GM23338 (cell line): Measurements from ENCODE around the gene NCL. TPM values are rescaled to one million over a fixed set of nuclear protein-coding genes. Genes with fewer than 3 reads are reported as not detected.

ENCODE experiments used
- ATAC-seq: fragments of 200-7000 bp; cut with Tn5 transposase; 3 replicates; pipeline ENCODE4 v1.9.1; 2020
- DNase-seq: peaks from one replicate; pipeline ENCODE4 v3.0.0-alpha.2; 2015; ENCODE audit warnings: low spot score
- H2AFZ ChIP-seq: fragments of 200-600 bp; sonication (generic); 2 replicates; pipeline ENCODE4 v1.8.0; 2016; ENCODE audit warnings: antibody characterized with exemption, mild to moderate bottlenecking, moderate library complexity
- H3F3A ChIP-seq: fragments of 200-600 bp; sonication (generic); replicated peaks from 2 replicates; pipeline ENCODE4 v1.8.0; 2017; ENCODE audit warnings: antibody characterized with exemption, mixed run types, low read depth
- H3K27ac ChIP-seq: fragments of 200-600 bp; sonication (generic); 2 replicates; pipeline ENCODE4 v1.6.1; 2016; ENCODE audit warnings: low read depth
- H3K27me3 ChIP-seq: fragments of 200-600 bp; sonication (generic); 2 replicates; pipeline ENCODE4 v1.8.0; 2016; ENCODE audit warnings: mild to moderate bottlenecking, mixed run types, moderate library complexity; ENCODE audit not compliant: insufficient read depth
- H3K36me3 ChIP-seq: fragments of 200-600 bp; sonication (generic); 2 replicates; pipeline ENCODE4 v1.8.0; 2016; ENCODE audit warnings: mild to moderate bottlenecking; ENCODE audit not compliant: insufficient read depth
- H3K4me1 ChIP-seq: fragments of 200-600 bp; sonication (generic); 2 replicates; pipeline ENCODE4 v1.8.0; 2016; ENCODE audit warnings: mild to moderate bottlenecking, moderate library complexity; ENCODE audit not compliant: insufficient read depth
- H3K4me2 ChIP-seq: fragments of 200-600 bp; sonication (generic); 2 replicates; pipeline ENCODE4 v1.7.1; 2017; ENCODE audit warnings: mixed run types
- H3K4me3 ChIP-seq: fragments of 200-600 bp; sonication (generic); 2 replicates; pipeline ENCODE4 v1.6.1; 2016; ENCODE audit warnings: mixed run types
- H3K79me2 ChIP-seq: fragments of 200-600 bp; sonication (generic); replicated peaks from 2 replicates; pipeline ENCODE4 v1.8.0; 2017; ENCODE audit warnings: mild to moderate bottlenecking; ENCODE audit not compliant: insufficient read depth
- H3K9me2 ChIP-seq: fragments of 200-600 bp; sonication (generic); 2 replicates; pipeline ENCODE4 v1.8.0; 2017; ENCODE audit not compliant: insufficient read depth
- H4K20me1 ChIP-seq: fragments of 200-600 bp; sonication (generic); replicated peaks from 2 replicates; pipeline ENCODE4 v1.8.0; 2017; ENCODE audit warnings: mild to moderate bottlenecking; ENCODE audit not compliant: insufficient read depth
- H3K27ac Mint-ChIP-seq: 2 replicates; pipeline ENCODE4 v1.8.0; 2020; ENCODE audit warnings: inconsistent platforms, mild to moderate bottlenecking, moderate library complexity, mixed read lengths
- H3K27me3 Mint-ChIP-seq: 3 replicates; pipeline ENCODE4 v1.8.0; 2022; ENCODE audit warnings: low read depth, mild to moderate bottlenecking, moderate library complexity, mixed read lengths, inconsistent platforms; ENCODE audit not compliant: insufficient read depth, poor library complexity
- H3K36me3 Mint-ChIP-seq: 3 replicates; pipeline ENCODE4 v1.8.0; 2021; ENCODE audit warnings: low read depth, mild to moderate bottlenecking, inconsistent platforms, moderate library complexity, mixed read lengths
- H3K4me1 Mint-ChIP-seq: 3 replicates; pipeline ENCODE4 v1.8.0; 2020; ENCODE audit warnings: mild to moderate bottlenecking, inconsistent platforms, mixed read lengths
- H3K4me3 Mint-ChIP-seq: 3 replicates; pipeline ENCODE4 v1.8.0; 2021; ENCODE audit warnings: moderate library complexity, mild to moderate bottlenecking, inconsistent platforms, mixed read lengths
- H3K9me3 Mint-ChIP-seq: 3 replicates; pipeline ENCODE4 v1.8.0; 2020; ENCODE audit warnings: moderate library complexity, mild to moderate bottlenecking, inconsistent platforms, mixed read lengths
- CTCF ChIP-seq, 2 experiments: fragments of 200-600 bp in 1 of 2; sonication (generic) in 1 of 2; conservative IDR thresholded peaks; 2 replicates each; pipeline versions ENCODE4 v1.5.1 to v1.6.1; 2016 to 2017; ENCODE audit warnings: antibody characterized with exemption in 2 of 2, low read depth in 2 of 2, mild to moderate bottlenecking in 2 of 2, moderate library complexity in 1 of 2
- POLR2AphosphoS5 ChIP-seq: IDR thresholded peaks from 2 replicates; pipeline ENCODE4 v1.6.1; 2016; ENCODE audit warnings: antibody characterized with exemption, low read depth
- REST ChIP-seq: IDR thresholded peaks from one replicate; pipeline ENCODE4 v1.6.1; 2018; ENCODE audit warnings: antibody characterized with exemption; ENCODE audit not compliant: unreplicated experiment
- ZNF114 ChIP-seq: fragments of 250-450 bp; sonication (Bioruptor Pico); IDR thresholded peaks from 2 replicates; pipeline ENCODE4 v1.5.0; 2020; ENCODE audit warnings: mild to moderate bottlenecking, moderate library complexity
- ZNF331 ChIP-seq: fragments of 250-450 bp; sonication (Bioruptor Pico); IDR thresholded peaks from 2 replicates; pipeline ENCODE4 v1.5.0; 2020; ENCODE audit warnings: low read depth, mild to moderate bottlenecking, moderate library complexity
- polyA plus RNA-seq: library from polyadenylated mRNA; unstranded; fragments of >200 nt; fragmentation: Nextera tagmentation; extraction: Ambion mirVana; gene quantifications from 2 replicates; pipeline ENCODE4 v1.2.1, GENCODE V29; 2016
- total RNA-seq: library from RNA; depleted of rRNA; stranded (reverse); fragments of >200 nt; shearing (Covaris generic); gene quantifications from 2 replicates; pipeline ENCODE4 v1.2.3, GENCODE V29; 2014

Gene NCL
- total and polyA plus RNA-seq, 2 experiments from 2014 or later = 678 to 2,269 TPM

GRCh38 chr2:231483398-231484329, 19.4 kb upstream of the NCL start:
- Histone ChIP-seq H3F3A (no peaks in the 10 kb centered on the region; the same call in 1 of the 2 replicates), H3K36me3 (no peaks in the 10 kb centered on the region), H3K27me3 (no peaks in the 10 kb centered on the region), H3K9me2 (no peaks in the 10 kb centered on the region; the same call in 1 of the 2 replicates), H4K20me1 (no peaks in the 10 kb centered on the region), H3K4me3 (no peak overlapping the region), H2AFZ (peak overlapping the region; percentile 86), H3K4me1 (peaks cover 3% of the 10 kb centered on the region; the same call in 1 of the 2 replicates), H3K4me2 (no peak overlapping the region; the same call in 1 of the 2 replicates), H3K79me2 (no peaks in the 10 kb centered on the region), H3K27ac (peak overlapping the region; percentile 39; the same call in 1 of the 2 replicates)
- Mint-ChIP-seq H3K27ac (no peak overlapping the region), H3K9me3 (peaks cover 11% of the 10 kb centered on the region), H3K4me1 (peaks cover 3% of the 10 kb centered on the region; the same call in 2 of the 3 replicates), H3K4me3 (no peak overlapping the region), H3K36me3 (peaks cover 12% of the 10 kb centered on the region), H3K27me3 (peaks cover 13% of the 10 kb centered on the region)
- peak; percentile 52; the same call in 1 of the 2 replicates for TF ChIP-seq ZNF331 (CRISPR knock-in tag)
- TF ChIP-seq POLR2AphosphoS5 = no peak
- TF ChIP-seq ZNF114 (CRISPR knock-in tag) = no peak
- peak; percentile 73 for DNase-seq
- ATAC-seq = peak; percentile 62

GRCh38 chr2:231482806-231483391, 18.6 kb upstream of the NCL start:
- H3F3A ChIP-seq = no peaks in the 10 kb centered on the region; the same call in 1 of the 2 replicates
- H3K36me3 Mint-ChIP-seq = peaks cover 5% of the 10 kb centered on the region; the same call in 2 of the 3 replicates
- DNase-seq (peak; percentile 89), ATAC-seq (peak; percentile 91)
- H3K4me1 Mint-ChIP-seq = peaks cover 3% of the 10 kb centered on the region; the same call in 2 of the 3 replicates
- no peaks in the 10 kb centered on the region for H4K20me1 ChIP-seq
- peak overlapping the region; percentile 39; the same call in 1 of the 2 replicates for H3K27ac ChIP-seq
- H3K9me2 ChIP-seq = no peaks in the 10 kb centered on the region; the same call in 1 of the 2 replicates
- no peak overlapping the region for H3K27ac Mint-ChIP-seq
- no peak overlapping the region; the same call in 1 of the 2 replicates for H3K4me2 ChIP-seq
- no peaks in the 10 kb centered on the region for H3K27me3 ChIP-seq
- peak overlapping the region; percentile 86 for H2AFZ ChIP-seq
- no peaks in the 10 kb centered on the region for H3K79me2 ChIP-seq
- no peaks in the 10 kb centered on the region for H3K36me3 ChIP-seq
- H3K27me3 Mint-ChIP-seq = peaks cover 12% of the 10 kb centered on the region
- no peak overlapping the region for H3K4me3 Mint-ChIP-seq
- H3K4me1 ChIP-seq = peaks cover 3% of the 10 kb centered on the region; the same call in 1 of the 2 replicates
- peaks cover 5% of the 10 kb centered on the region for H3K9me3 Mint-ChIP-seq
- no peak overlapping the region for H3K4me3 ChIP-seq
- TF ChIP-seq REST (no peak), CTCF (conservative IDR thresholded peaks at IDR 0.05; ENCODE audit: low read depth in 2 of 2) (peak; percentile 72 to 85)
